Right hindlimb (tissue), 1 donor: ENCODE results near the gene YIPF3.
"Not testable (repeated sequence)": the region's sequence is repeated elsewhere in the genome, so short reads cannot be mapped to it uniquely, and the experiment has no call there.

ENCODE experiments used
- DNase-seq: peaks from one replicate; pipeline ENCODE4 v3.0.0-alpha.2; 2018

The YIPF3 gene

DNA sequence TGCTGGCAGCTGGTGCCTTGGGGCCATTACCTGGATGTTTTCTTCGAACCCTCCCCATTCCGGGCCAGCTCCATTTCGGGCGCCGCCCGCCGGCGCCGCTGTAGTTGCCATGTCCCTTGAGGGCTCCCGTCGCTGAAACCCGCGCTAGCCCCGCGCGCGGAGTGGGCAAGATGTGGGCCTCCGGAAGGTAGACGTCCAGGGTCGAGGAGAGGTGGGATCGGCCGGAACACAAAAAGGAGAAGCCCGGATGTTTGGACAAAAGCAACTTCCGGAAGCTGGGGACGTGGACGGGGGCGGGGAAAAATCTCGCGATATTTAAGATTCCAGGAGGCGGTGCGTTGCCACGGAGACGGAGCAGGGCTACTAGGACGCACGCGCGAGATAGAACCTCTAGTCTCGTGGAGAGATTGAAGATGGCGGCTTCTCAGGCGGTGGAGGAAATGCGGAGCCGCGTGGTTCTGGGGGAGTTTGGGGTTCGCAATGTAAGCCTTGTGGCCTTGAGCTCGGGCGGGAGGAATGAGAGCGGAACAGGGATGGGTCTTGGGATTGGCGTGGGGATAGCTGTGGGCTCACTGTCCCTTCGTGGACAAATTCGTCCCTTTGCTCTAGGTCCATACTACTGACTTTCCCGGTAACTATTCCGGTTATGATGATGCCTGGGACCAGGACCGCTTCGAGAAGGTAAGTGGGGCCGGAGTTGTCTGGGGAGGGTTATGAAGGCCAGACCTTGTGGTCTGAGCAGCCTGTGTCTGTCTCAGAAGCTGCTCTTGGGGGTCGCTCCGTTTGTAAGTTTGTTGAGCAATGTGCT is at the start of gene YIPF3, which contains the start of gene POLR1C:
Gene YIPF3 (minus strand): TSS at position 230 of the 808 bp plus-strand sequence. CDS start 119 bp downstream, at position 111.
Gene POLR1C (plus strand): TSS at position 393 of the 808 bp plus-strand sequence. CDS start 21 bp downstream, at position 414.
- DNase-seq: peak; percentile 98

GRCh38 chr6:43559328-43559727 is 42.6 kb upstream of the YIPF3 start:
- no peak for DNase-seq

- DNase-seq: not testable (repeated sequence)
Observed at GRCh38 chr6:43557620-43558019, 40.9 kb upstream of the YIPF3 start.

GRCh38 chr6:43547222-43547621 is 30.5 kb upstream of the YIPF3 start:
- no peak for DNase-seq

GRCh38 chr6:43544461-43544860 is 27.7 kb upstream of the YIPF3 start:
- no peak for DNase-seq

GRCh38 chr6:43541774-43542471 is 25.2 kb upstream of the YIPF3 start:
- DNase-seq: no peak

DNA sequence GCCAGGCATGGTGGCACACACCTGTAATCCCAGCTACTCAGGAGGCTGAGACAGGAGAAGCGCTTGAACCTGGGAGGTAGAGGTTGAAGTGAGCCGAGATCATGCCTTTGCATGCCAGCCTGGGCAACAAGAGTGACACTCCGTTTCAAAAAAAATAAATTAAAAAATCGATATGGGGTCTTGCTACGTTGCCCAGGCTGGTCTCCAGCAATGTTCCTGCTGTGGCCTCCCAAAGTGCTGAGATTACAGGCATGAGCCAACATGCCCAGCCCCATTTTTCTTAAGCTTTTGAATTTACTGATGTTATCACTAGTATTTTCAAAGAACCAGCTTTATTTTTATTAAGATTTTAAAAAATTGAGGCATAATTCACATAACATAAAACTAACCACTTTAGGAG is 23.8 kb upstream of the YIPF3 start:
- no peak for DNase-seq

GRCh38 chr6:43539409-43539808 is 22.7 kb upstream of the YIPF3 start:
- not testable (repeated sequence) for DNase-seq

GRCh38 chr6:43538986-43539385 is 22.3 kb upstream of the YIPF3 start:
- DNase-seq: not testable (repeated sequence)

- DNase-seq: no peak
Observed at GRCh38 chr6:43532201-43532600, 15.5 kb upstream of the YIPF3 start.

GRCh38 chr6:43524483-43524961 is 7.8 kb upstream of the YIPF3 start:
- DNase-seq: no peak

GRCh38 chr6:43523284-43523683 is 6.6 kb upstream of the YIPF3 start:
- no peak for DNase-seq

DNA sequence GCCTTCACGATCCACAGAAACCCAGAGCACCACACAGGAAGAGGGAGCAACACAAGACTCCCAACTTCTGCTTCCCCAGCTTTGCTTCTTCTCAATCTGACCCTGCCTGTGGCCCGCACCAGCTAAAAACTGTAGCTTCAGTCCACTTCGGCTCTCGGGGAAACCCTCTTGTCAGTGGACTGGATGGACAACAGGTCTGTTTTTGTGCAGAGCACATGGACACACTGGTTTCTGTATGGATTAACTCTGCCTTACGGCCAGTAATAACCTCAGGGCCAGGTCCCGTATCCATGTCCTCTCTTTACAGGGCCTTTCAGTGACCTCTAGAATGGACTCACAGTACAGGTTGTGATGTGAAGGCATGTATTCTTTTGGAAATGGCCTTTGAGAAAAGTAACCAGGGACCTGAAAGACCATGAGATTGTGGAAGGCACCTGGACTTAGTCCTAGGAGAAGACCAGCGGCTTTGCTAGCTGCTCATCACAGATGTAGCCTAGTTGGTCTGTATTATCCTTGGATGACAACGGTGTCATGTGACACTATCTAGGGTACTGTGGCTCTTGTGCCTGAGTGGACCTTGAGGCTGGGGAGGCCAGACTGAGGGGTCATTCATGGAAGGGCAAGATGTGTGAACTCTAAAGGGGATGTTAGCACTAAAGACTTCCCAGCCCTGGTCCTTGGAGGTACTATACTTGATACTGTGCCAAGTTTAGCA is 6.0 kb upstream of the YIPF3 start:
- DNase-seq: no peak

- no peak for DNase-seq
Observed at GRCh38 chr6:43521836-43522235, 5.1 kb upstream of the YIPF3 start.

- DNase-seq: no peak
Observed at GRCh38 chr6:43520097-43520496, 3.4 kb upstream of the YIPF3 start.

- no peak for DNase-seq
Observed at GRCh38 chr6:43517505-43518357, 1.0 kb upstream of the YIPF3 start.

- no peak for DNase-seq
Observed at GRCh38 chr6:43516367-43516696, 394 bp downstream of the YIPF3 start.

- DNase-seq: no peak
Observed at GRCh38 chr6:43515808-43516207, 918 bp downstream of the YIPF3 start.

DNA sequence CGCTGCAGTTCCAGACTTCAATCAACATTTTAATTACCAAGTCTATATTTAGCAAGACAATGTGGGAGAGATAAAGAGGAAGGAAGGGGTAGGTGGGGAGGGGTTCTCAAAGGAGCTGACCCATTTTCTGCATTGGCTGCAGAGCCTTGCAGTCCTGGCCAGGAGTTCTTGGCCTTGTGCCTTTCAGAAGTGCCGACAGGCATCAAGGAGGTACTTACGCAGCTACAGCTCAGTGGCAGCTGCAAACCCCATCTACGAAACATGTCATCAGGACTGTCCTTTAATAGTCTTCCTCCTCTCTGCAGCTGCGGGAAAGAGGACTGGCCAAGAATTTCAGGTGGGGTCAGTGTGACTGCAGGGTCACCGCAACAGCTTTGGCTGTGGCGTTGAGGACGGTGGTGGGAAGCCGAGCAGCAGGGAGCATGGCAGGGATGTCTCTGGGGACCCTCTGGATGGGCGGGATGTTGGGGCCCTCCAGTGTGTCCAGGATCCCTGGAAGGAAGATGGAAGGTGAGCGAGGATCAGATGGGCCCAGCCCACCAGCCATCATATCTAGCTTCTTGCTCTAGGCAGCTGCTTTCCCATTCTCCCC is 4.8 kb downstream of the YIPF3 start:
- DNase-seq: no peak

DNA sequence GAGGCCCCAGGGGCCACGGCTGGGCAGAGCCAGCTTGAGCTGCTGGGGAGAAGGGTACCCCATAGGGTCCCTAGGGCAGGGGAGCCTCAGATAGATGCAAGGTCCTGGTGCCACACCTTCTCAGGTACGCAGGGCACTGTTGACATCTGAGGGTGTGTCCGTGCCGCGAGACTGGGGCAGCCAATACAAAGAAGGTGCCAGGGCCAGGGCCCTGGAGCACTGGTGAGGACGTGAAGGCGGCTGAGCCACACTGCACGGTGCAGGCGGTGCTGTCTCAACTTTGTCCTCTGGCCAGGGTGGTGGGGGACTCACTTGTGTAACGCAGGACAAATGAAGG is 5.9 kb downstream of the YIPF3 start:
- DNase-seq: no peak

DNA sequence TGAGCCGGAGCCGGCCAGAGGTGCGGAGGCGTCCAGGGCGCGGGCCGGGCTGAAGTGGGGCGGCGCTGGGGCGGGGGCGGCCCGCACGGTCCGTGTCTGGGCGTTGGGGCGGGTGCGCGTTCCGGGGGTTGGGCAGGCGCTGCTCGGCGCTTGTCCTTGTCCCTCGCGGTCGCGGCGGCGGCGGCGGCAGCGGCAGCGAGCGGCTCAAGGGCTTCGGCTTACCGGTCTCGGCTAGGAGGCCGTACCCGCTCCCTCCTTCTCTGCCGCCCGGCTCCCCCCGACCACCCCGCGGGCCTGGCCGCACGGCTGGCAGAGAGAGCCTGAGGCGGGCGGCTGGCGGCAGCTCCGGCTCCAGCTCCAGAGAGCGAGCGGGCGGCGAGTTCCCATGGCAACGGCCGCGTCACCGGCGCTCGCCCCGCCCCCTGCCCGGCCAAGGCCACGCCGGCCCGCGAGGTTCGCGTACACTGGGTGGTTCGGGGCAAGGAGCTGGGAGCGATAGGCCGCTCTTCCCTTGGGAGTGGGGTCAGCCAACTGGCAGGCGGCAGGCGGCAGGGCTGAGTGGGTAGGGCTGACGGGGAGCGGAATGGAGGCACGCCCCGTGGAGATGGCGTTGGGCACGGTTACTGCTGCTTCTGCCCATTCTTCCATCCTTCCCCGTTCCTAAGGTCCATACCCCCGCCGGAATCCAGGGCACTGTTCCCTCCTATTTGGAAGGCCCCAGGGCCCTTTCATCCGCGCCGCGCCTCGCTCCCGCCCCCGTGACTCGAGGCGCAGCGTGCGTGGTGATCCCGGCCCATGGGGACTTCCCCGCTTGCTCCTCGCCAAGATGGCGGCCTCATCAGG is 6.5 kb downstream of the YIPF3 start, which contains the start of gene LRRC73:
Gene LRRC73 (minus strand): TSS at position 363 of the 843 bp plus-strand sequence. CDS start 561 bp downstream, outside the sequence.
- peak; percentile 88 for DNase-seq
